Peyer's patch (tissue), 4 donors: ENCODE data around the gene GOLGA5.

Source experiments
- POLR2A ChIP-seq, 2 donors: fragments of 450-650 bp; IDR thresholded peaks; one replicate each; pipeline ENCODE4 v1.5.1; 2017; ENCODE audit warnings: antibody characterized with exemption in 2 of 2, mild to moderate bottlenecking in 2 of 2, moderate library complexity in 2 of 2
- TF ChIP-seq, protein P1 (sequence below), 6 experiments: fragments of 450-650 bp in 4 of 6; fragments of 200-600 bp in 2 of 6; sonication (generic) in 1 of 6; IDR thresholded peaks; one replicate each; pipeline ENCODE4 v1.5.1; 2017 to 2019; ENCODE audit warnings: antibody characterized with exemption in 6 of 6, mild to moderate bottlenecking in 3 of 6, moderate library complexity in 1 of 6

DNA sequence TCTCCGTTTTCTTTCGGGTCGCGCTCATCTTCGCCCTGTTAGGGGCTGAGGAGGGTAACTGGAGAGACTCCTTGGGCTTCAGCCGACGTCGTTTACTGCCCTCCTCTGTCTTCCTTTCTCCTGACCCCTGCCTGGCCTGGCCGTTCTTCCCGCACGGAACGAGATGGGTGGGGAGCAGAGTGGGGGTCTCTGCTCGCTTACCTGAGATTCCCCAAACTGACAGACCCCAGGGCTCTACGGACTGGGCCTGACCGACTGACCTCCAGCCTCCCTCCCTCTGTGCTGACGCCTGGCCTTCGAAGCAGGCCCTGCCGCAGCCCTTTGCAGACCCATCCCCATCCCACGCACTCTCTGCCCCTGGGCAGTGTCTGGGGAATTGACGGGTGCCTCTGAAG is 439 bp downstream of the GOLGA5 start:
- TF ChIP-seq, protein P1, sequence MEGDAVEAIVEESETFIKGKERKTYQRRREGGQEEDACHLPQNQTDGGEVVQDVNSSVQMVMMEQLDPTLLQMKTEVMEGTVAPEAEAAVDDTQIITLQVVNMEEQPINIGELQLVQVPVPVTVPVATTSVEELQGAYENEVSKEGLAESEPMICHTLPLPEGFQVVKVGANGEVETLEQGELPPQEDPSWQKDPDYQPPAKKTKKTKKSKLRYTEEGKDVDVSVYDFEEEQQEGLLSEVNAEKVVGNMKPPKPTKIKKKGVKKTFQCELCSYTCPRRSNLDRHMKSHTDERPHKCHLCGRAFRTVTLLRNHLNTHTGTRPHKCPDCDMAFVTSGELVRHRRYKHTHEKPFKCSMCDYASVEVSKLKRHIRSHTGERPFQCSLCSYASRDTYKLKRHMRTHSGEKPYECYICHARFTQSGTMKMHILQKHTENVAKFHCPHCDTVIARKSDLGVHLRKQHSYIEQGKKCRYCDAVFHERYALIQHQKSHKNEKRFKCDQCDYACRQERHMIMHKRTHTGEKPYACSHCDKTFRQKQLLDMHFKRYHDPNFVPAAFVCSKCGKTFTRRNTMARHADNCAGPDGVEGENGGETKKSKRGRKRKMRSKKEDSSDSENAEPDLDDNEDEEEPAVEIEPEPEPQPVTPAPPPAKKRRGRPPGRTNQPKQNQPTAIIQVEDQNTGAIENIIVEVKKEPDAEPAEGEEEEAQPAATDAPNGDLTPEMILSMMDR (IDR thresholded peaks at IDR 0.05), result no peak
- TF ChIP-seq POLR2A (IDR thresholded peaks at IDR 0.05), result no peak
